DND-41 (cell line): ENCODE results near the gene DOCK4.

ENCODE experiments used
- ATAC-seq: fragments of 200-7000 bp; cut with Tn5 transposase; 3 replicates; pipeline ENCODE4 v1.9.1; 2021; ENCODE audit warnings: low read depth; ENCODE audit not compliant: insufficient read depth
- DNase-seq: peaks from one replicate; pipeline ENCODE4 v3.0.0-alpha.2; 2020
- H2AFZ ChIP-seq: 2 replicates; pipeline ENCODE4 v1.6.0; 2012; ENCODE audit warnings: low read depth, low read length
- H3K27ac ChIP-seq: 2 replicates; pipeline ENCODE4 v1.5.1; 2012; ENCODE audit warnings: low read length, inconsistent platforms
- H3K27me3 ChIP-seq: fragments of 200-600 bp; sonication (generic); 2 replicates; pipeline ENCODE4 v1.6.0; 2012; ENCODE audit warnings: low read length, mild to moderate bottlenecking, inconsistent platforms; ENCODE audit not compliant: insufficient read depth, poor library complexity
- H3K36me3 ChIP-seq: 2 replicates; pipeline ENCODE4 v1.5.1; 2012; ENCODE audit warnings: low read length, inconsistent platforms; ENCODE audit not compliant: insufficient read depth
- H3K4me1 ChIP-seq: 2 replicates; pipeline ENCODE4 v1.5.1; 2012; ENCODE audit warnings: mild to moderate bottlenecking, low read length; ENCODE audit not compliant: insufficient read depth
- H3K4me2 ChIP-seq: 2 replicates; pipeline ENCODE4 v1.6.0; 2012; ENCODE audit warnings: mild to moderate bottlenecking, moderate library complexity, low read length, inconsistent platforms; ENCODE audit not compliant: insufficient read depth
- H3K4me3 ChIP-seq, 2 experiments: fragments of 200-600 bp in 1 of 2; shearing (Covaris generic) in 1 of 2; 2 replicates each; pipeline ENCODE4 v1.5.1; 2012 to 2016; ENCODE audit warnings: inconsistent platforms in 2 of 2, low read length in 2 of 2, mild to moderate bottlenecking in 2 of 2, low read depth in 1 of 2, moderate library complexity in 1 of 2
- H3K79me2 ChIP-seq: 2 replicates; pipeline ENCODE4 v1.6.0; 2012; ENCODE audit warnings: low read length, inconsistent platforms; ENCODE audit not compliant: insufficient read depth
- H3K9ac ChIP-seq: 2 replicates; pipeline ENCODE4 v1.6.0; 2012; ENCODE audit warnings: low read depth, mild to moderate bottlenecking, inconsistent platforms, low read length, moderate library complexity
- H3K9me3 ChIP-seq: 2 replicates; pipeline ENCODE4 v1.5.1; 2012; ENCODE audit warnings: low read length, moderate library complexity, mild to moderate bottlenecking, inconsistent platforms; ENCODE audit not compliant: insufficient read depth, severe bottlenecking
- H4K20me1 ChIP-seq: 2 replicates; pipeline ENCODE4 v1.6.0; 2012; ENCODE audit warnings: low read length; ENCODE audit not compliant: insufficient read depth
- EZH2 ChIP-seq: IDR thresholded peaks from 3 replicates; pipeline ENCODE4 v1.6.1; 2012; ENCODE audit warnings: borderline replicate concordance, low read depth, mild to moderate bottlenecking, moderate library complexity, low read length, inconsistent platforms; ENCODE audit not compliant: severe bottlenecking
- TF ChIP-seq, protein P1 (sequence below): IDR thresholded peaks from 2 replicates; pipeline ENCODE4 v1.5.1; 2012; ENCODE audit warnings: borderline replicate concordance, low read length, moderate library complexity, mild to moderate bottlenecking; ENCODE audit not compliant: poor library complexity, severe bottlenecking; ENCODE audit errors: extremely low read depth

DOCK4 gene

DNA sequence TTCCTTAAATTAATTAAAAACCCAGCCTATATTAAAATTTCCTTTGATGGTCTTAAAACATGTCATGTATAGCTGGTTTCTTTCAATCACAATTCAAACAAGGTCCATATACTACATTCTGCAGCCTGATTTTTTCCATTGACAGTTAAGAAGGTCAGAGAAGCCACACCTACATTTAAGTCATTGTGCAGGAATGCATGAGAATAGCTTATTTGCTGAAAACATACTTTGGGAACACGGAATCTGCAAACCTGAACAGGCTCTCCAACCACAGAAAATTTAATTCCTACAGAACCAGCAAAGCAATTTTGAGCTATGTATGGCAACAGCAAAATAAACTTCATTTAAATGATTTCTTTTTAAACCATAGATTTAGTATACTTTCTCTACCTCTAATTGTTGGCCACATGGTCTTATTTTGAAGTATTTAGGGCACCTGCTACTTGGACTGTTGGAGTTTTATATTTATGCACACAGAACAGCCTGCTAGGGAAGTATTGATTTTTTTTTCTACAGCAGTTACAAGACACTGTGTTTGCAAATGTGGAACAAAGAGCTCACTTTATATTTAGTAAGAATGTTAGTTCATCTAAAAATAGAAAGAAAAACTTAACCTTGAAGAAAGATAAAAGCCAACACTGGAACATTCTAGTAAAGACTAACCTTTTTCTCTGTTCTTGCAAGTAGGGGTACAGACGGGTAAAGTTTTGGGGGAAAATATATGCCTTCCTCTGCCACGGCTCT, 403.0 kb downstream of the DOCK4 start:
- no peak for ATAC-seq
- H4K20me1 ChIP-seq, result no peaks in the 10 kb centered on the region
- H3K4me3 ChIP-seq, result no peak overlapping the region
- no peak overlapping the region for H3K27ac ChIP-seq
- H3K9ac ChIP-seq, result no peak overlapping the region
- H3K4me2 ChIP-seq, result no peak overlapping the region
- no peaks in the 10 kb centered on the region for H3K27me3 ChIP-seq
- DNase-seq, result no peak
- H3K79me2 ChIP-seq, result no peaks in the 10 kb centered on the region
- H3K36me3 ChIP-seq, result no peaks in the 10 kb centered on the region
- no peak overlapping the region for H2AFZ ChIP-seq
- no peak for TF ChIP-seq EZH2
- TF ChIP-seq, protein P1, sequence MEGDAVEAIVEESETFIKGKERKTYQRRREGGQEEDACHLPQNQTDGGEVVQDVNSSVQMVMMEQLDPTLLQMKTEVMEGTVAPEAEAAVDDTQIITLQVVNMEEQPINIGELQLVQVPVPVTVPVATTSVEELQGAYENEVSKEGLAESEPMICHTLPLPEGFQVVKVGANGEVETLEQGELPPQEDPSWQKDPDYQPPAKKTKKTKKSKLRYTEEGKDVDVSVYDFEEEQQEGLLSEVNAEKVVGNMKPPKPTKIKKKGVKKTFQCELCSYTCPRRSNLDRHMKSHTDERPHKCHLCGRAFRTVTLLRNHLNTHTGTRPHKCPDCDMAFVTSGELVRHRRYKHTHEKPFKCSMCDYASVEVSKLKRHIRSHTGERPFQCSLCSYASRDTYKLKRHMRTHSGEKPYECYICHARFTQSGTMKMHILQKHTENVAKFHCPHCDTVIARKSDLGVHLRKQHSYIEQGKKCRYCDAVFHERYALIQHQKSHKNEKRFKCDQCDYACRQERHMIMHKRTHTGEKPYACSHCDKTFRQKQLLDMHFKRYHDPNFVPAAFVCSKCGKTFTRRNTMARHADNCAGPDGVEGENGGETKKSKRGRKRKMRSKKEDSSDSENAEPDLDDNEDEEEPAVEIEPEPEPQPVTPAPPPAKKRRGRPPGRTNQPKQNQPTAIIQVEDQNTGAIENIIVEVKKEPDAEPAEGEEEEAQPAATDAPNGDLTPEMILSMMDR, result no peak
- H3K9me3 ChIP-seq, result peaks cover 12% of the 10 kb centered on the region
- H3K4me1 ChIP-seq, result no peaks in the 10 kb centered on the region

GRCh38 chr7:111802194-111802772, 403.9 kb downstream of the DOCK4 start:
- no peaks in the 10 kb centered on the region for H3K27me3 ChIP-seq
- no peak overlapping the region for H3K9ac ChIP-seq
- H3K4me3 ChIP-seq, result no peak overlapping the region
- ATAC-seq (no peak), DNase-seq (no peak)
- peaks cover 21% of the 10 kb centered on the region for H3K9me3 ChIP-seq
- H4K20me1 ChIP-seq, result no peaks in the 10 kb centered on the region
- H3K79me2 ChIP-seq, result no peaks in the 10 kb centered on the region
- H3K4me2 ChIP-seq, result no peak overlapping the region
- H3K36me3 ChIP-seq, result no peaks in the 10 kb centered on the region
- H3K4me1 ChIP-seq, result no peaks in the 10 kb centered on the region
- no peak overlapping the region for H3K27ac ChIP-seq
- no peak overlapping the region for H2AFZ ChIP-seq
- TF ChIP-seq, protein P1, result no peak
- no peak for TF ChIP-seq EZH2

- no peak for DNase-seq
- H4K20me1 ChIP-seq, result no peaks in the 10 kb centered on the region
- no peaks in the 10 kb centered on the region for H3K79me2 ChIP-seq
- no peak overlapping the region for H3K4me2 ChIP-seq
- no peak overlapping the region for H3K27ac ChIP-seq
- no peak for TF ChIP-seq EZH2
- TF ChIP-seq, protein P1, result no peak
- H3K27me3 ChIP-seq, result no peaks in the 10 kb centered on the region
- no peaks in the 10 kb centered on the region for H3K4me1 ChIP-seq
- no peak for ATAC-seq
- no peak overlapping the region for H3K4me3 ChIP-seq
- H3K36me3 ChIP-seq, result no peaks in the 10 kb centered on the region
- H3K9ac ChIP-seq, result no peak overlapping the region
- no peak overlapping the region for H2AFZ ChIP-seq
- peaks cover 31% of the 10 kb centered on the region for H3K9me3 ChIP-seq
Measured at GRCh38 chr7:111801277-111801676, 404.9 kb downstream of the DOCK4 start.
